KMS-11 (cell line): ENCODE data around the gene PALMD.

Source experiments
- H2AFZ ChIP-seq: fragments of 200-600 bp; sonication (generic); 2 replicates; pipeline ENCODE4 v1.6.1; 2016; ENCODE audit warnings: antibody characterized with exemption, mixed run types, low read depth
- H3K27ac ChIP-seq: fragments of 200-600 bp; sonication (generic); 2 replicates; pipeline ENCODE4 v1.6.1; 2016; ENCODE audit warnings: mild to moderate bottlenecking, mixed run types
- H3K27me3 ChIP-seq: fragments of 200-600 bp; sonication (generic); 2 replicates; pipeline ENCODE4 v1.6.1; 2017; ENCODE audit warnings: mild to moderate bottlenecking, low read depth, mixed run types, moderate library complexity; ENCODE audit not compliant: insufficient read depth
- H3K36me3 ChIP-seq: fragments of 200-600 bp; sonication (generic); 2 replicates; pipeline ENCODE4 v1.6.1; 2017; ENCODE audit warnings: mild to moderate bottlenecking, mixed run types; ENCODE audit not compliant: insufficient read depth
- H3K4me1 ChIP-seq: fragments of 200-600 bp; sonication (generic); 2 replicates; pipeline ENCODE4 v1.6.1; 2016; ENCODE audit warnings: mild to moderate bottlenecking, low read depth, mixed run types; ENCODE audit not compliant: poor library complexity, severe bottlenecking
- H3K4me2 ChIP-seq: fragments of 200-600 bp; sonication (generic); 2 replicates; pipeline ENCODE4 v1.7.0; 2016; ENCODE audit warnings: mild to moderate bottlenecking, mixed run types
- H3K4me3 ChIP-seq: fragments of 200-600 bp; sonication (generic); IDR thresholded peaks from 2 replicates; pipeline ENCODE4 v1.6.1; 2017; ENCODE audit warnings: low read depth, low read length, mixed read lengths; ENCODE audit not compliant: insufficient read depth
- H3K79me2 ChIP-seq: fragments of 200-600 bp; sonication (generic); 2 replicates; pipeline ENCODE4 v1.6.1; 2016; ENCODE audit warnings: low read depth, mixed run types; ENCODE audit not compliant: insufficient read depth
- H3K9ac ChIP-seq: fragments of 200-600 bp; sonication (generic); 2 replicates; pipeline ENCODE4 v1.6.1; 2016; ENCODE audit warnings: mild to moderate bottlenecking, mixed run types
- H4K20me1 ChIP-seq: fragments of 200-600 bp; sonication (generic); 2 replicates; pipeline ENCODE4 v1.6.1; 2016; ENCODE audit warnings: mild to moderate bottlenecking, mixed run types; ENCODE audit not compliant: insufficient read depth
- CTCF ChIP-seq: fragments of 200-600 bp; sonication (generic); conservative IDR thresholded peaks from 2 replicates; pipeline ENCODE4 v1.6.1; 2017; ENCODE audit warnings: low read depth, mild to moderate bottlenecking, antibody characterized with exemption, low read length, moderate library complexity, mixed read lengths

Gene PALMD

GRCh38 chr1:99648107-99648506, 2.2 kb downstream of the PALMD start:
- Histone ChIP-seq H4K20me1 (no peaks in the 10 kb centered on the region), H2AFZ (no peak overlapping the region), H3K27me3 (no peaks in the 10 kb centered on the region), H3K27ac (no peak overlapping the region), H3K4me2 (no peak overlapping the region), H3K9ac (no peak overlapping the region), H3K4me3 (no peak overlapping the region), H3K36me3 (no peaks in the 10 kb centered on the region), H3K4me1 (peaks cover 10% of the 10 kb centered on the region), H3K79me2 (no peaks in the 10 kb centered on the region)
- TF ChIP-seq CTCF, result no peak

- no peak overlapping the region for H3K4me2 ChIP-seq
Measured at GRCh38 chr1:99650030-99650429, 4.1 kb downstream of the PALMD start.

GRCh38 chr1:99650773-99651437, 5.0 kb downstream of the PALMD start:
- H3K27me3 ChIP-seq, result no peaks in the 10 kb centered on the region
- no peaks in the 10 kb centered on the region for H4K20me1 ChIP-seq
- no peak overlapping the region for H3K4me2 ChIP-seq
- no peaks in the 10 kb centered on the region for H3K36me3 ChIP-seq
- H3K27ac ChIP-seq, result no peak overlapping the region
- H3K79me2 ChIP-seq, result no peaks in the 10 kb centered on the region
- no peaks in the 10 kb centered on the region for H3K4me1 ChIP-seq
- TF ChIP-seq CTCF, result no peak
- no peak overlapping the region for H3K9ac ChIP-seq
- H3K4me3 ChIP-seq, result no peak overlapping the region
- H2AFZ ChIP-seq, result no peak overlapping the region

More at GRCh38 chr1:99650030-99650429, 4.1 kb downstream of the PALMD start:
- H3K9ac ChIP-seq, result no peak overlapping the region
- H2AFZ ChIP-seq, result no peak overlapping the region
- H3K4me1 ChIP-seq, result peaks cover under 1% of the 10 kb centered on the region
- H3K27me3 ChIP-seq, result no peaks in the 10 kb centered on the region
- H3K4me3 ChIP-seq, result no peak overlapping the region
- no peaks in the 10 kb centered on the region for H3K36me3 ChIP-seq
- no peak for TF ChIP-seq CTCF
- no peaks in the 10 kb centered on the region for H3K79me2 ChIP-seq
- no peaks in the 10 kb centered on the region for H4K20me1 ChIP-seq
- H3K27ac ChIP-seq, result no peak overlapping the region

GRCh38 chr1:99652881-99653281, 7.0 kb downstream of the PALMD start:
- H3K4me3 ChIP-seq, result no peak overlapping the region
- H2AFZ ChIP-seq, result no peak overlapping the region
- H3K27ac ChIP-seq, result no peak overlapping the region
- no peaks in the 10 kb centered on the region for H4K20me1 ChIP-seq
- no peaks in the 10 kb centered on the region for H3K79me2 ChIP-seq
- H3K4me2 ChIP-seq, result no peak overlapping the region
- H3K4me1 ChIP-seq, result no peaks in the 10 kb centered on the region
- H3K36me3 ChIP-seq, result no peaks in the 10 kb centered on the region
- TF ChIP-seq CTCF, result no peak
- H3K9ac ChIP-seq, result no peak overlapping the region
- no peaks in the 10 kb centered on the region for H3K27me3 ChIP-seq
